ENCODE data around the gene TSPOAP1. TPM values are rescaled to one million over a fixed set of nuclear protein-coding genes. Genes with fewer than 3 reads are reported as not detected.

The TSPOAP1 gene
- polyA plus RNA-seq, 1 experiment, result 5.6 TPM

GRCh38 chr17:58365185-58365979, 36.8 kb upstream of the TSPOAP1 start:
- TF ChIP-seq CTCF (IDR thresholded peaks at IDR 0.05; ENCODE audit: insufficient read depth, low read depth, low read length), result no peak
- Histone ChIP-seq H3K36me3 (ENCODE audit: control insufficient read depth, insufficient read depth, low read length) (no peaks in the 10 kb centered on the region), H3K27me3 (ENCODE audit: control insufficient read depth, insufficient read depth, low read length) (peaks cover 9% of the 10 kb centered on the region), H3K4me3 (ENCODE audit: low read depth, low read length) (no peak overlapping the region)
- ChIA-PET POLR2A (no interaction called here), CTCF (interaction anchor here (0.9 kb wide), 1 partner anchor 116 kb away, joined by 3 read pairs; no protein-coding TSS in a partner anchor)
- DNase-seq (ENCODE audit: low read depth), result no peak

GRCh38 chr17:58364270-58364942, 35.8 kb upstream of the TSPOAP1 start:
- CTCF ChIA-PET, result interaction anchor here (0.9 to 1.3 kb wide), 2 partner anchors 12 to 115 kb away, joined by 3 to 4 read pairs; no protein-coding TSS in a partner anchor
- POLR2A ChIA-PET, result no interaction called here
- H3K27me3 ChIP-seq (ENCODE audit: control insufficient read depth, insufficient read depth, low read length), result peaks cover 9% of the 10 kb centered on the region
- H3K4me3 ChIP-seq (ENCODE audit: low read depth, low read length), result no peak overlapping the region
- DNase-seq (ENCODE audit: low read depth), result no peak
- TF ChIP-seq CTCF (IDR thresholded peaks at IDR 0.05; ENCODE audit: insufficient read depth, low read depth, low read length), result no peak
- no peaks in the 10 kb centered on the region for H3K36me3 ChIP-seq (ENCODE audit: control insufficient read depth, insufficient read depth, low read length)

- Histone ChIP-seq H3K36me3 (ENCODE audit: control insufficient read depth, insufficient read depth, low read length) (no peaks in the 10 kb centered on the region), H3K4me3 (ENCODE audit: low read depth, low read length) (no peak overlapping the region), H3K27me3 (ENCODE audit: control insufficient read depth, insufficient read depth, low read length) (peaks cover 9% of the 10 kb centered on the region)
- TF ChIP-seq CTCF (IDR thresholded peaks at IDR 0.05; ENCODE audit: insufficient read depth, low read depth, low read length), result no peak
- no peak for DNase-seq (ENCODE audit: low read depth)
- ChIA-PET POLR2A (no interaction called here), CTCF (interaction anchor here (0.7 to 1.3 kb wide), 3 partner anchors 13 to 132 kb away, joined by 3 to 7 read pairs (median 4); no protein-coding TSS in a partner anchor)
Measured at GRCh38 chr17:58363457-58364185, 35.0 kb upstream of the TSPOAP1 start.

- DNase-seq (ENCODE audit: low read depth), result no peak
- ChIA-PET CTCF (interaction anchor here (0.9 to 1.7 kb wide), 4 partner anchors 9 to 112 kb away, joined by 3 to 7 read pairs (median 4); no protein-coding TSS in a partner anchor), POLR2A (no interaction called here)
- Histone ChIP-seq H3K27me3 (ENCODE audit: control insufficient read depth, insufficient read depth, low read length) (peaks cover 9% of the 10 kb centered on the region), H3K36me3 (ENCODE audit: control insufficient read depth, insufficient read depth, low read length) (no peaks in the 10 kb centered on the region), H3K4me3 (ENCODE audit: low read depth, low read length) (no peak overlapping the region)
- no peak for TF ChIP-seq CTCF (IDR thresholded peaks at IDR 0.05; ENCODE audit: insufficient read depth, low read depth, low read length)
Measured at GRCh38 chr17:58362368-58363014, 33.9 kb upstream of the TSPOAP1 start.

All from BJ (cell line).